Pons (tissue), 1 donor: ENCODE data around the gene SPTBN5.
A peak's percentile ranks its signal among the peaks of the same experiment; 100 is the strongest.

Source experiments
- DNase-seq: peaks from one replicate; pipeline ENCODE4 v3.0.0-alpha.2; 2016; ENCODE audit warnings: low spot score

The SPTBN5 gene

GRCh38 chr15:41903782-41904181 lies 9.9 kb upstream of the SPTBN5 start:
- no peak for DNase-seq

- DNase-seq: no peak
Observed at GRCh38 chr15:41901431-41901830, 7.6 kb upstream of the SPTBN5 start.

- DNase-seq: no peak
Observed at GRCh38 chr15:41900526-41901380, 6.9 kb upstream of the SPTBN5 start.

GRCh38 chr15:41899854-41900442 lies 6.1 kb upstream of the SPTBN5 start:
- DNase-seq: no peak

GRCh38 chr15:41897363-41897799 lies 3.5 kb upstream of the SPTBN5 start:
- no peak for DNase-seq

GRCh38 chr15:41896566-41896965 lies 2.7 kb upstream of the SPTBN5 start:
- no peak for DNase-seq

- no peak for DNase-seq
Observed at GRCh38 chr15:41895957-41896356, 2.1 kb upstream of the SPTBN5 start.

- no peak for DNase-seq
Observed at GRCh38 chr15:41895491-41895890, 1.6 kb upstream of the SPTBN5 start.

GRCh38 chr15:41894791-41895463 lies 1.1 kb upstream of the SPTBN5 start:
- peak; percentile 22 for DNase-seq

GRCh38 chr15:41894251-41894790 lies 468 bp upstream of the SPTBN5 start:
- DNase-seq: no peak

GRCh38 chr15:41892621-41893421 lies 1.0 kb downstream of the SPTBN5 start:
- no peak for DNase-seq

GRCh38 chr15:41891946-41892345 lies 1.9 kb downstream of the SPTBN5 start:
- no peak for DNase-seq

- no peak for DNase-seq
Observed at GRCh38 chr15:41891226-41891625, 2.6 kb downstream of the SPTBN5 start.

- DNase-seq: no peak
Observed at GRCh38 chr15:41890050-41890690, 3.7 kb downstream of the SPTBN5 start.

- no peak for DNase-seq
Observed at GRCh38 chr15:41888662-41889253, 5.1 kb downstream of the SPTBN5 start.

- DNase-seq: no peak
Observed at GRCh38 chr15:41887893-41888292, 6.0 kb downstream of the SPTBN5 start.

GRCh38 chr15:41887161-41887560 lies 6.7 kb downstream of the SPTBN5 start:
- no peak for DNase-seq

GRCh38 chr15:41886741-41887140 lies 7.1 kb downstream of the SPTBN5 start:
- DNase-seq: no peak

GRCh38 chr15:41885841-41886240 lies 8.0 kb downstream of the SPTBN5 start:
- no peak for DNase-seq

GRCh38 chr15:41885321-41885720 lies 8.5 kb downstream of the SPTBN5 start:
- DNase-seq: no peak

- DNase-seq: no peak
Observed at GRCh38 chr15:41884458-41884857, 9.4 kb downstream of the SPTBN5 start.
